ENCODE measurements around the gene PIANP.

PIANP gene

DNA sequence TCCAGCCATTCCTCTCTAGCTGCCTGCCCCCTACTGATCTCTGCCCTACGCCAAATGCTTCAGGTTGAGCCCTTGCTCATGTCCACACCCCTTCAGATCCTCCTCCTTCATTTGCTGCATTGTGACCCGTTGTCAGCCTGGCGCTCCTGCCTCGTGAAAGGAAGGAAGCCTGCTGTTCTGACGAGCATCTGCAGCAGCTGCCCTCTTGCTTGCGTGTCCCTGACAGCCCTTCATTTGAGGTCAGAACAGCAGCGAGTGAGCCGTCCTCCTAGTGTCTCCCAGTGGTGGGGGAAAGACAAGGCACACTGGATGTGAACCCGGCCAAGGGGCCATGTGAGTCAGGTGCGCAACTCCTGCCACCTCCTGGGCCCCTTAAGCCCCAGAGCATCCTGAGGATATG is 3.0 kb upstream of the PIANP start:
- DNase-seq (ENCODE audit: low read depth), result no peak

- no peak for DNase-seq (ENCODE audit: low read depth)
Measured at GRCh38 chr12:6701078-6701768, 608 bp upstream of the PIANP start.

- DNase-seq (ENCODE audit: low read depth), result no peak
Measured at GRCh38 chr12:6699989-6700645, 498 bp downstream of the PIANP start.

- DNase-seq (ENCODE audit: low read depth), result no peak
Measured at GRCh38 chr12:6699259-6699988, 1.2 kb downstream of the PIANP start.

DNA sequence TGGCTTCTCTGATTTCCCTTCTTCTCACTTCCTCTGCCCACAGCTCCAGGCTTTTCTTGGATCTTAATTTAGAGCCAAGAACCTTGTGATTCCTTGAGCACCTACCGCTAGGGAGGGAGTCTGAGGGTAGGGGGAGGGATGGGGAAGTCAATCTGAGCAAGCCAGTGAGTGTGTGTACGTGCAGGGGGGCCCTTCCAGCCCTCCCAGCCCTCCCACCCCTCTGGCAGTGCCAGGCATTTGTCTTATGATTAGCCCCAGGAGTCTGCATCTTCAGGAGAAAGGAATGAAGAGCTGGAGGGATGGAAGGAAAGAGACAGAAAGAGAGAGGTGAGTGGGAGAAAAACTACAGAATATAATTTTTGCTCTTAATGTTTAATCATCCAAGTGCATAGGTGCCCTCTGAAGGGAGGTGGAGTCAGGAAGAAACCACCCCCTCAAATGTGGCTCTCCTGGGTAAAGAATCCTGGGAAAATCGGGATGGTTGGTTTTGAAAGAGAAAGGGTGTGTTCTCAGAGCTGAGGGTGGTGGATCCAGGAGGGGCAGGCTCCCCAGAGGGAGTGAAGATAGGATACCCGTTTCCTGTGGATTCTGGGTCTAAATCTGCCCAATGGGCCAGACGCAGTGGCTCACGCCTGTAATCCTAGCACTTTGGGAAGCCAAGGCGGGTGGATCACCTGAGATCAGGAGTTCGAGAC is 2.1 kb downstream of the PIANP start:
- DNase-seq (ENCODE audit: low read depth), result no peak

DNA sequence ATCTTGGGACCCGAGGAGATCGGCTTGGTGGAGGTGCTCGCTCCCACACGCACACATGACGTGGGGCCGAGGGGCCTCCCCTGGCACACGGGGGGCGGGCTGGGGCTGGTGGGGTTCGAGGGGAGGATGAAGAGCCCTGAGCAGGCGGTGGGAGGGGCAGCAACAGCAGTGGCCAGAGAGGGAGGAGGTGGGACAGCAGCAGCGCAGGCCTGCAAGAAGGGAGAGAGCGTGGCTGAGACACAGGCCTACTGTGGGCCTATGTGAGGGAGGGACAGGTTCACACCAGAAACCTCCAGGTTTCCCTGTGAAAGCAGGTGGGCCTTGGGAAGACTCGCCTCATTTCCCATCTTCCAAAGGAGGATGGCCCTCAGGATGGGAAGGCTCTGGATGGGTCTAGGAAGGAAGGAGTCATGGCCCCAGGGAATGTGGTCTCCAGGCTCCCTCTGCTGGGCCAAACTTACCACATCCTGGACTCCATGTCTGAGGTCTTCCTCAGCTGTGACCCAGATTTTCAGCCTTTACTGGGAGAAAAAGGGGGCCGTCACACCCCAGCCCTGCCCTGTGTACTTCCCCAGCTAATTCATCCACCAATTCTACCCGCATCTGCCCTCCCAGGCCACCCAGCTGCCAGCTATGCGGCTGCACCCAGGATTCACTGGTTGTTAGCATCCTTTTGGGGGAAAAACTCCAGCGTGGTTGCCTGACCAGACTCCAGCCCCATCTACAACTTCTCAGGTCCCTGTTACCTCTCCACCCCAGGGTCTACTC is 2.8 kb downstream of the PIANP start:
- DNase-seq (ENCODE audit: low read depth), result no peak

DNA sequence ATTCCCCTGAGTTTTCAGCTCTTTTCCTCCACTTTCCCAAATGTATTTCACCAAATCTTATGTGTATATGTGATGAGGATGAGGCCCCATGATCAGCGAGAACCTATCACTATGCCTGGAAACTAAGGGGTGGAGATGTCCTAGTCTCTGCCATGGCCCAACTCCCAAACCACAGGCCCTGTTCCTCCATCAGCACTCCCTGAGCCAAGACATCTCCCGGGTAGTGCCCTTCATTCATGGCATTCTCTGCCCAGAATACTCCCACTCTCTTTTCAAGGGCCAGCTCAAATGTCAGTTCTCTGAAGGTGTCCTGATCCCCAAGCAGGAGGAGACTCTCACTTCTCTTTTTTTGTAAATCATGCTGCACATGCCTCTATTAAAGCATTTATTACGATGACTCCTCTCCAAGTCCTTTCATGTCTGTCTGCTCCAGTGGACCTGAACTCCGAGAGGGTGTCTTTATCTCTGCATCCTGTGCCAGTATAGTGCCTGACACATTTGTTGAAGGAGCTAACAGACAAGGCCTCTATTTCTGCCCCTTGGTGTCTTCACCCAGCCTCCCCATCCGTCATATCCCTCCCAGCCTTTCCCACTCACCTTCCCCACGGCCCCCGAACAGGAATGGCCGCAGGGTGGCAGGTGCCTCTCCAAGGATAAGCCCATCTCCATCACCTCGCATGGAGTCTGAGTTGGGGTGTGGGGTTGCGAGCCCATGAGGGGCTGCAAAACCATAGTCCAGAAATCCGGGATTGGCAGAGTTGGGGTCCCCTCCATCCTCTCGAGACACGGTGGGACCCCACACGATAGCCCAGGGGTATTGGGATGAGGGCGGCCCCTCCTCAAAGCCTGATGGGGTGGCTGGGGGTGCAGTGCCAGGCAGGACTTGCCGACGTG is 3.7 kb downstream of the PIANP start:
- DNase-seq (ENCODE audit: low read depth), result no peak

DNA sequence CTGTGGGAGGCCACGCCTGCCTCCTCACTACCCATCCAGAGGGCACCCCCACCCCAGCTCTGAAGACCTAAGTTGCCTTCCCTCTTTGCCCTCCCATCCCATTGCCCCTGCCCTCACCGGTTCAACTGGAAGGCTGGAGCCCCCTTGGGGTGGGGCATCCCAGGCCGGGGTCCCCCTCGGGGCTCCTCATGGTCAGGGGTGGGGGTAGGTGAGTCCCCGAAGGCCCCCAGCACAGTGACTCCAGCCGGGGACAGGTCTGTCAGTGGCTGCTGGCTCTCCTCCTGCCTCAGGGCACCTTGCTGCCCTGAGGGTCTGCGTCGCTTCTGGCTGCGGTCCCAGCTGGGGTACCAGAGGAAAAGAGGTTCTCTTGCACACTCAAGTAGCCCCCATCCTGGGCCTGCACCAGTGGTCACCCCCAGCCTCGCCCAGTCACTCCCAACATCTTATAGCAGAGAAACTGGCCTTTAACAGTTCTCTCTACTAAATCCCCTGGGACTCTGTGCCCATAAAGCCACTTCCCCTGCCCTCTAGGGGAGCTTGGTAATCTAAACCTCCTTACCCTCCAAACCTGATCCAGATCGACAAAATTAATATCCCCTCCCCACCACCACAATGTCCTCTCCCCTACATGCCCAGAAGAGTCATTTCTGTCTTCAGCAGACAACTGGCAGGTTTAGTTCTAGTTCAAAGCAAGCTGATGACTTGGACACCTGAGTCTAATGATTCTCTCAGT is 5.1 kb downstream of the PIANP start:
- DNase-seq (ENCODE audit: low read depth), result no peak

DNA sequence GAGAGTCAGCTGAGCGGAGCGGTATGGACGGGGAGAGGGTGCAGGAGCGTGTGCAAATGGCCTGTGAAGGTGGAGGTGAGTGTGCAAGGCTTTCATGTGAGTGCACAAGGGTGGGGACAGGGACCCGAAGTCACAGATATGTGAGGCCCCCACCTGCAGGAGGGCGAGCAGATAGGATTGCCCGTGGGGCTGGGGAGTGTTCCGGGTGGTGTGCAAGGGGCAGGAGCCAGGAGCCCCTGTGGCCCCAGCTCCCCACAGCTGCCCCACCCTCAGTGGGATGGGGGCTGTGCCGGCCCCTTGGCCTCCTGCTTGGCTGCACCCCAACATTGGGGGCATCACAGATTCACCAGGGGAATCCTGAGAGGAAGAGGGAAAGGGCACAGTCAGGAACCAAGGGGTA is 5.9 kb downstream of the PIANP start:
- DNase-seq (ENCODE audit: low read depth), result no peak

GRCh38 chr12:6693832-6694355 is 6.7 kb downstream of the PIANP start:
- no peak for DNase-seq (ENCODE audit: low read depth)

DNA sequence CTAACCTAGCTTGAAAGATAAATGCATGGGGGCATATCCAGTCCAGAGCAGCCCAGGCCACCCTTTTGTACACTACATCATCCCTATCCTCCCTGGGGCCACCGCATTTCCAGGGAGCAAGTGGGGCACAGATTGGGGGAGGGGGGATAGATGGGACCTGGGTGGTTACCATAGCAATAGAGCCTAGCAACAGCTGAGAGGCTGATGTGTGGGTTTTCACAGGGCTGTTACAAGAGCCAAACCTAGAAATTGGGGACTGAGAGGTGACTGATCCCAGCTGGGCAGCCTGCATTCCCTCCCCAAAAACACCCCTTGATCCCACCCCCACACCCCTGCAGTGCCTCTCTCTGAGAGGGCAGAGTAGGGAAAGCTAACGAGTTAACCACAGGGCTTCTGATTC is 7.7 kb downstream of the PIANP start:
- DNase-seq (ENCODE audit: low read depth), result no peak

- DNase-seq (ENCODE audit: low read depth), result no peak
Measured at GRCh38 chr12:6691473-6691872, 9.1 kb downstream of the PIANP start.

DNA sequence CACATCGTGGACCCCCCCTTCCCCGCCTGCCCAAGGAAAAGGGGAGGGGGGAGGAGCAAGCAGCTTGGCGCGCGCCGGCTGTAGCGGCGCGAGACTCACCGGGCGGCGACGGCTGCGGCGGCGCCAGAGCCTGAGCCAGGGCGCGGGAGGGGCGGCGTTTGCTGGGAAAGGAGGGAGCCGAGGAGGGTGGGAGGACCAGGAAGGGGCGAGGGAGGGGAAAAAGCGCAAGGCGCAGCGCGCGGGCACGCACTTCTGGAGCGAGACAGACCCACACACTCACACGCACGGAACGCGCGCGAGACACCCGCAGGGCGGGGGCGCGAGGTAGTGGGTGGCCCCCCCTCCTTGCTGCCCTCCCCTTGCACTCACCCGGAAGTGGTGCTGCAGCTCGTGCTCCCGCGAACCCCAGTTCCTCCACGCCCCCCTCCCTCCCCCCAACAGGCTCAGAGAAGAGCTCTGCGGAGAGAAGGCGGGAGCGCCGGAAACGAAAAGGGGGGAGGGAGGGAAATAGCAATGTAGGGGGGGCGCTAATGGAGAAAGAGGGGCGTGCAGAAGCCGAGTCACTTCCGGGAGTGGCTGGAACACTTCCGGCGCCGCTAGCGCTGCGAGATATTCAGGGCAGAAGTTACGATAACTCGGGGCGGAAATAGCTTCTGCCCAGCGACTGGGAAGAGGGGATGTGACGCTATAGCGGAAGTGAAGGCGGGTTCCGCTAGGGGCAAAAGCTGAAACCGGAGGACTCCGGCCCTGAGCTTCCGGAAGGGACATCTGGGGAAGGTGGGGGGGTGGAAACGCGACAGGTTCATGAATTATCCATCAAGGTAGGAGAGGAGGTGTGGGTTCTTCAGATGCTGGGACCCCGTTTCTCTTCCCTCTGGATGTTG is 11.4 kb downstream of the PIANP start, which contains the start of gene ZNF384:
ZNF384 (minus strand) TSS at position 377 of the 884 bp plus-strand sequence. CDS start 9,855 bp downstream, outside the sequence.
- DNase-seq (ENCODE audit: low read depth), result peak; percentile 93

- DNase-seq (ENCODE audit: low read depth), result peak; percentile 10
Measured at GRCh38 chr12:6688543-6688998, 12.0 kb downstream of the PIANP start.

DNA sequence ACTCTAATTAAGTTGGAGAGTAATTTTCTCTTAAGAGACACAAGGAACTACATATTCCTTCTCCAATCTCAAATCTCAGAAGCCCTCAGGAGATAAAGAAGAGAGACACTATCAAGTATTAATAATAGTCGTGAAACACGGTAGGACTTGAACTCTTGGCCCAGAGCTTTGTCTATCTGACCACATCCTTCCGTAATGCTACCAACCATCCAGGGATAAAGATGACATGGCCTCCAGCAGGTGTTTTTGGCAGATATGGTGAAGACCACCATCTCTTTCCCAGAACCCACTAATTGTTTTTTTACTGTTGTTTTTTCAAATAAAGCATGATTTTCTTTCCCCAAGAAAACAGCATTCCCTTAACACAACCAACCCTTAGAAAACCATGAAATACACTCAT is 14.8 kb downstream of the PIANP start:
- DNase-seq (ENCODE audit: low read depth), result no peak

DNA sequence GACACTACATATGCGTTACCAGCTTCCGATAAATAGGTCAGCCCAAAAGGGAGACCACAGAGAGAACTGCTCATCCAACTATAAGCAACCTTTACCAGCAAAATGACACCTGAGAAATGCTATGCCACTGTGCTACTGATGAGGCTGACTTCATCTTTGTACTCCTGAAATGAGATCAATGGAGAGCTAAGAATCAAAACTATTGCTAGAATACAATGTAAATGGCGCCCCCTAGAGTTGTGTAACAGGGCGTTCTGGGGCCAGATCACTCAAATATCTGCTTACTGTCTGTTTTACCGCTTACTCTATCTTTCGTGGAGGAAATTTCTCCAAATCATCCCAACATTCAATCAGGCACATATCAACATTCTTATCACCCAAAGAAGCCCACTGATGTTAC is 16.0 kb downstream of the PIANP start:
- peak; percentile 25 for DNase-seq (ENCODE audit: low read depth)

GRCh38 chr12:6676962-6677361 is 23.7 kb downstream of the PIANP start:
- no peak for DNase-seq (ENCODE audit: low read depth)

DNA sequence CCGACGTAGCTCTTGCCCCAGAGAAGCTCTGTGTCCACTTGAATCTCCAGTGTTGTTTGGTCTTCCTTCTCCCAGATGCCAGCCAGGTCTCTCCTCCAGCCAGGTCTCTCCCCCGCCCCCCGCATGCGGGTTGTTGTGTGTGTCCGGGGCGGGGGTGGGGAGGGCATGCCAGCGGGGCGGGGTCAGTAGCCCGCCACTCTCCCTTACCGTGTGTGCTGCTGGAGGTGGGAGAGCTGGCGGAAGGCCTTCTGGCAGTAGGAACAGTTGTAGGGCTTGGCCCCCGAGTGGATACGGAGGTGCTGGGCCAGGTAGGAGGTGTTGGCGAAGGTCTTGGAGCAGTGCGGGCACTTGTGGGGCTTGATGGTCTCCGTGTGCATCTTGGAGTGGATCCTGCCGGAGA is 28.5 kb downstream of the PIANP start:
- no peak for DNase-seq (ENCODE audit: low read depth)
